ENCODE results near the gene PLA2G6. TPM values are rescaled to one million over a fixed set of nuclear protein-coding genes. Genes with fewer than 3 reads are reported as not detected.

PLA2G6 gene
- total RNA-seq, 2 donors from 2014 or later, result 41.5 to 68.0 TPM

DNA sequence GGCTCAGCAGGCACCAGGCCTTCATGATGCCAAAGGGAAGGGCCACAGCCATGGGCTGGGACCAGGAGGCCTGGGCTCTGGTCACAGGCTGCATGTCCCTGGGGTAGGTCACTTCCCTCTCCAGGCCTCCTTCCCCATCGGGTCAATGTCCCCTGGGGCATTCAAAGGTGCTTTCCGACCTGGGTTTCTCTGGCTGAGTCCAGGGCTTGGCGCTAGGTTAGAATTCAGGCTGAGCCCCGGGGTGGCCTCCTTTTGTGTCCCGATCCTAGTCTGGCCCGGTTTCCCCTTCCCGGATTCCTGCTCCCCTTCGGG is 32.3 kb upstream of the PLA2G6 start:
- intact Hi-C loops (cut with DNase I), result no loop called here
- peak in 2 of 4 donors; percentile 28 to 38 for DNase-seq
- Histone ChIP-seq H3K36me3 (replicated peaks in 1 of 2; ENCODE audit: insufficient read depth in 1 of 2, low read depth in 2 of 2) (no peaks in the 10 kb centered on the region), H3K4me1 (peaks cover 23% of the 10 kb centered on the region), H3K4me3 (no peak overlapping the region), H3K27ac (peak overlapping the region in 2 of 4 donors; percentile 10 to 67), H3K27me3 (no peaks in the 10 kb centered on the region), H3K9me3 (no peaks in the 10 kb centered on the region)
- no peak for TF ChIP-seq POLR2A (IDR thresholded peaks at IDR 0.05)
- TF ChIP-seq, protein P1, sequence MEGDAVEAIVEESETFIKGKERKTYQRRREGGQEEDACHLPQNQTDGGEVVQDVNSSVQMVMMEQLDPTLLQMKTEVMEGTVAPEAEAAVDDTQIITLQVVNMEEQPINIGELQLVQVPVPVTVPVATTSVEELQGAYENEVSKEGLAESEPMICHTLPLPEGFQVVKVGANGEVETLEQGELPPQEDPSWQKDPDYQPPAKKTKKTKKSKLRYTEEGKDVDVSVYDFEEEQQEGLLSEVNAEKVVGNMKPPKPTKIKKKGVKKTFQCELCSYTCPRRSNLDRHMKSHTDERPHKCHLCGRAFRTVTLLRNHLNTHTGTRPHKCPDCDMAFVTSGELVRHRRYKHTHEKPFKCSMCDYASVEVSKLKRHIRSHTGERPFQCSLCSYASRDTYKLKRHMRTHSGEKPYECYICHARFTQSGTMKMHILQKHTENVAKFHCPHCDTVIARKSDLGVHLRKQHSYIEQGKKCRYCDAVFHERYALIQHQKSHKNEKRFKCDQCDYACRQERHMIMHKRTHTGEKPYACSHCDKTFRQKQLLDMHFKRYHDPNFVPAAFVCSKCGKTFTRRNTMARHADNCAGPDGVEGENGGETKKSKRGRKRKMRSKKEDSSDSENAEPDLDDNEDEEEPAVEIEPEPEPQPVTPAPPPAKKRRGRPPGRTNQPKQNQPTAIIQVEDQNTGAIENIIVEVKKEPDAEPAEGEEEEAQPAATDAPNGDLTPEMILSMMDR (IDR thresholded peaks at IDR 0.05), result no peak
- WGBS, 2 donors, result 40 to 55% methylated on average over 7 to 8 of the region's 8 CpGs
- no peak for ATAC-seq

DNA sequence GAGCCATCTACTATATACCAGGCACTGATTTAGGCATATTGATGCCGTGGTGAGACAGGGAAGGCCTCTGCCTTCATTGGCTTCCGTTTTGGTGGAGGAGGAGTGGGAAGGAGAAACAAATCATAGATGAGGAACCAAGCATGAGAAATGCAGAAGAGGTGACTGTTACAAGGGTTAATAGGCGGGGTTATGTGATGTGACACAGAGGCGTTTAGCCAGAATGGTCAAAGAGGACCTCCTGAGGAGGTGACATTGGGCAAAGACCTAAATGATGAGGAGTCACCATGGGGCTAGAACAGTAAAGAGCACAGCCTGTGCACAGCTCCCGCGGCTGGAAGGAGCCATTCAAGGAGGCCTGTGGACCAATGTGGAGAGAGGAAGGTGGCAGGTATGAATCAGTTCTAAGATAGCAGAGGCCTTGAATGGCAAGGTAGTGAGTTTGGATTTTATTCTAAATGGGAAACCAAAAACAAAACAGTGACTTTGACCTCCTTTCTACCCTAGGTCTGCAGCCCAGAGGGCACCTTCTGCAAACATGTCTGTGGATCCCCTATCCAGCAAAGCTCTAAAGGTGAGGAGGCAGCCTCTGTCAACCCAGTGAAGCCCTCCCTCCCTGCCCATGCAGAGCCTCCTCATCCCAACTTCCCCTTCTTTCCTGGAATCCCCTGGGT is 31.8 kb upstream of the PLA2G6 start:
- ATAC-seq (no peak), DNase-seq (no peak)
- Histone ChIP-seq H3K9me3 (no peaks in the 10 kb centered on the region), H3K4me3 (no peak overlapping the region), H3K4me1 (peaks cover 18% of the 10 kb centered on the region), H3K36me3 (replicated peaks in 1 of 2; ENCODE audit: insufficient read depth in 1 of 2, low read depth in 2 of 2) (no peaks in the 10 kb centered on the region), H3K27me3 (no peaks in the 10 kb centered on the region), H3K27ac (peak overlapping the region in 1 of 4 donors; percentile 67)
- intact Hi-C loops (cut with DNase I), result no loop called here
- WGBS, 2 donors, result 85 to 88% methylated on average over 6 of the region's 6 CpGs
- TF ChIP-seq, protein P1 (IDR thresholded peaks at IDR 0.05), result no peak
- no peak for TF ChIP-seq POLR2A (IDR thresholded peaks at IDR 0.05)

DNA sequence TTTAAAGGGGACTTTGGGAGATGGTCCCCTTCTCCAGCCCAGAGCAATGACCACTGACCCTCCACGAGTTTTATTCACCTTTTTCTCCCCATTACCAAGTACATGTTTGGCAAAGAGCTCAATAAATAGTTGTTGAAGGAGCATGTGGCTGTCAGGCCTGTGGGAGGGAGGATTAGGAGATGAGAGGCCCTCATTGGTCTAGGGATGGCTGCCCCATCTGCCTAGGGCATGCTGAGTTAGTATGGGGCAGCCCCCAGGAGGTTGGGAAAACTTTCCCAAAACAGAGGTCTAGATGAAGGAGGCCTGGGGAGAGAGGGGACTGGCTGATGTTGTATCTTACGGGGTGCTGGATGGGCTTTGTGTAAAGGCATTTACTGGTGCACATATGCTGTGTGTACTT is 30.8 kb upstream of the PLA2G6 start:
- TF ChIP-seq, protein P1 (IDR thresholded peaks at IDR 0.05), result no peak
- no peak for TF ChIP-seq POLR2A (IDR thresholded peaks at IDR 0.05)
- intact Hi-C loops (cut with DNase I), result no loop called here
- no peaks in the 10 kb centered on the region for H3K9me3 ChIP-seq
- no peak for DNase-seq
- no peaks in the 10 kb centered on the region for H3K27me3 ChIP-seq
- no peak overlapping the region for H3K4me3 ChIP-seq
- peaks cover 14% of the 10 kb centered on the region for H3K4me1 ChIP-seq
- 58 to 64% methylated on average over 2 of the region's 2 CpGs for WGBS, 2 donors
- no peak for ATAC-seq
- H3K27ac ChIP-seq, result no peak overlapping the region
- H3K36me3 ChIP-seq (replicated peaks in 1 of 2; ENCODE audit: insufficient read depth in 1 of 2, low read depth in 2 of 2), result no peaks in the 10 kb centered on the region

DNA sequence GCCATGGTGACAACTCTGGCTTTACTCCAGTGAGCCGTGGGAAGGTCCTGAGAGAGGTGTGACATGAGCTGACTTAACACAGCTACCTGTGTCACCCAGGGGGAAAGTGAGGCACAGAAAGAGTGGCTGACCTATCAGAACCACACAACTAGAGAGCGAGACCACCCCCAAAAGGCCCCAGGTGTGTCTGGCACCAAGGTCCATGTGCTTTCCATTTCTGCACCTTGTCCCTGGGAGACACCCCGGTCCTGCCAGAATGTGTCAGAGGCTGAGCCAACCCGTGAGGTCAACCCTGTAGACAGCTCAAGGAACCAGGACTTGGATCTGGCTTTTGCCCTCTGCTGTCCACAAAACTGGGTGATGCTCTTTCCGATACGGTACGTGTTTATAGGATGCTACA is 29.9 kb upstream of the PLA2G6 start:
- peaks cover 14% of the 10 kb centered on the region for H3K4me1 ChIP-seq
- TF ChIP-seq, protein P1 (IDR thresholded peaks at IDR 0.05), result no peak
- TF ChIP-seq POLR2A (IDR thresholded peaks at IDR 0.05), result no peak
- no peaks in the 10 kb centered on the region for H3K9me3 ChIP-seq
- ATAC-seq (no peak), DNase-seq (no peak)
- H3K4me3 ChIP-seq, result no peak overlapping the region
- intact Hi-C loops (cut with DNase I), result no loop called here
- no peaks in the 10 kb centered on the region for H3K36me3 ChIP-seq (replicated peaks in 1 of 2; ENCODE audit: insufficient read depth in 1 of 2, low read depth in 2 of 2)
- no peak overlapping the region for H3K27ac ChIP-seq
- no peaks in the 10 kb centered on the region for H3K27me3 ChIP-seq
- WGBS, 2 donors, result 93 to 94% methylated on average over 7 of the region's 7 CpGs

DNA sequence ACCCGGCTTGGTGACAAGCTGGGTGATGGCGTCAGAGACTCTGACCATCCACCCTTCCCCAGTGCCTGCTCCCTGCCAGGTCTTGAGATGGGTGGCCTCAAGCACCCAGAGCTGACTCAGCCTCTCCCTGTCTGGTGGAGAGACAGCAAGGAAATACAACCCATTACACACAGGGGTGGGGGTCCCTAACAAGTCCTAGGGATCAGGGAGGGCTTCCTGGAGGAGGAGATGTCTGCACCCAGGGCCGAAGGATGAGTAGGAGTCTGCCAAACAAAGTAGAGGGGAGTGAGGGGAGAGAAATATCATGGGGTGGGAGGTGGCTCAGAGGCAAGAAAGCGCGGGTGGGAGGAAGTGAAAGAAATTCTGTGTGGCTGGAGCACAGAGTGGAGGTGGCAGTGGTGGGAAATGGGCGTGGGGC is 26.9 kb upstream of the PLA2G6 start:
- DNase-seq (no peak), ATAC-seq (no peak)
- no peak overlapping the region for H3K4me3 ChIP-seq
- H3K4me1 ChIP-seq, result peaks cover 6% of the 10 kb centered on the region
- TF ChIP-seq, protein P1 (IDR thresholded peaks at IDR 0.05), result no peak
- no peak for TF ChIP-seq POLR2A (IDR thresholded peaks at IDR 0.05)
- intact Hi-C loops (cut with DNase I), result no loop called here
- no peaks in the 10 kb centered on the region for H3K9me3 ChIP-seq
- H3K27ac ChIP-seq, result no peak overlapping the region
- 81 to 83% methylated on average over 3 to 5 of the region's 6 CpGs for WGBS, 2 donors
- no peaks in the 10 kb centered on the region for H3K27me3 ChIP-seq
- no peaks in the 10 kb centered on the region for H3K36me3 ChIP-seq (replicated peaks in 1 of 2; ENCODE audit: insufficient read depth in 1 of 2, low read depth in 2 of 2)
